Stimulated activated CD4-positive, alpha-beta T cell treated with anti-CD3 and anti-CD28 coated beads, Interleukin-4, amount 100 ng/mL, for 24 hours (primary cell): ENCODE measurements around the gene PODXL.
A peak's percentile ranks its signal among the peaks of the same experiment; 100 is the strongest.

Experiments used
- DNase-seq: peaks from one replicate; pipeline ENCODE4 v3.0.0-alpha.2; 2020

Gene PODXL

DNA sequence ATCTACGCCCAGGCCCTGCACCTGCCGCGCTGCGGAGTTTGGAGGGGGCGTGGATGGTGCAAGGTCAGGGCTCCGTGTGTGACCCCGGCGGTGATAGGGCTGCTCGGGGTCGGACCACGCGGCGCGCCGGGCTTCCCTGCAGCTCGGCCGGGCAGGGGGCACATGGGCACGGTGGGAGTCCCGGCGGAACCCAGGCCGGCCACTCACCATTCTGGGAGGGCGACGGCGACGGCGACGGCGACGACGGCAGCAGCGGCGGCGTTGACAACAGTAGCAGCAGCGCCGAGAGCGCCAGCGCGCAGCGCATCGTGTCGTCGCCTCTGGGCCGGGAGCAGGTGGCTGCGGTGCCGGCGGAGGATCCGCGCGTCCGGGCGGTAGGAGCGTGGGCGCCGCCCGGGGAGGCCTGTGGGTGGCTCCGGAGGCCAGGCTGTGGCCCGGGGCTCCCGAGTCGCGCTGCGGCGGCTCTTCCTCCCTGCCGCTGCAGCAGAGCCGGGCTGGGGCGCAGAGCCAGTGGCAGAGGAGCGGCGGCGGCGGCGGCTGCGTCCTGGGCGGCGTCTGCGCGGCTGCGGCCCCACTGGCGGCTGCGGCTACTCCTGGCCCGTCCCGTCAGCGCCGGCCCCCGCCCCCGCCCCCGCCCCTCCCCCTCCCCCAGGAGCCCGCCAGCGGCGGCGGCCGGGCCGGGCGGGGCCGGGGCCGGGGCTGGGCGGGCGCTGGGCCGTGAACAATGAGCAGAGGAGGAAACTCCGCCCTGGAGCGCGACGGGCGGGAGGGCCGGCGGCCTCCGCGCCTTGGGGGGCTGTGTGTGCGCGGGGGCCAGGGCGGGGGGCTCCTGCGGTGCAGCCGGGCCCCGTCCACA lies at the start of gene PODXL:
Gene PODXL (minus strand): TSS at position 576 of the 856 bp plus-strand sequence. CDS start 269 bp downstream, at position 307.
- peak; percentile 28 for DNase-seq

DNA sequence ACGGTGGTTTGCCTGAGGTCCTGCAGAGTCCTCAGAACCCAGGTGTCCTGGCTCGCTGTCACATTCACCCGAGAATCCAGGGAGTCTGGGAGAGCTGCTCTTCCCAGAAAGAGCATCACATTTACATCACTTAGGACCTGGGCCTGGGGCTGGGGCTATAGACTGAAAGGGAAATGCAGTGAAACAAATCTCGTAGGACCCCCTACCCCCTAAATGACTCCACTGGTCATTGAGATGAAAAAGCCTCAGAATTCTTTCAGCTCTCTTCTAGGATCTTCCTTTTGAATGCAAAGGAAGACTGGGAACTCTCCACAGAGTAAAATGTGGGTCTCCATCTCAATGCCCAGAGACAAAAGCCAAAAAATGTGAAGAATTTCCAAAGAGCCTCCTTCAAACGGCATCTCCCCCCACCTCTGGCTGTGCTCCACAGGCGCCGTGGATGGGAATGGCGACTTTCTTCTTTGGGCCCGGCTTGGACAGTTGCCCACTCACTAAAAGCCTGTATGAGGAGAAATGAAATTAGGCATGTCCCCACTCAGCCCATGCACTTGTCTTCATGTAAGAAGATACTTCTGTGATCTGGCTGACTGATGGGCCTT lies 49.0 kb upstream of the PODXL start:
- DNase-seq: no peak

DNA sequence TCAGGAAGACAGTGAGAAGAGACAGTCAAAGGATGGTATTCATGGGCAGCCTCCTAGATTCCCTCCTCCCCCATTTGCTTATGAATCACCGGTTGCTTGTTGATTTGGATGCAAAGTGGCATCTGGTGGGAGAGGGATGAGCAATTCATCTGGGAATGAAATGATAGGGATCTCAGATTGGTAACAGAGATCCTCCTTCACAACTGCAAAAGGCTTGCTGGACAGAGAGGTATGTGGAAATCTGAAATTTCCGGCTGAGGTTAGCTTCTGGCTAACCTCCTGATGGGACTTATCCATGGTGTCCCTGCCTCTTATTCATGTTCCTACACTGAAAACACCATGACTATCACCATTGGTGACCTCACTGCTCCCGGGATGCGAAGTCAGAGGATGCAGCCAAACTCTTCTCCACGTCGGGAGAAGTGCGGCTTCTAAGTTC lies 48.4 kb upstream of the PODXL start:
- DNase-seq: no peak

DNA sequence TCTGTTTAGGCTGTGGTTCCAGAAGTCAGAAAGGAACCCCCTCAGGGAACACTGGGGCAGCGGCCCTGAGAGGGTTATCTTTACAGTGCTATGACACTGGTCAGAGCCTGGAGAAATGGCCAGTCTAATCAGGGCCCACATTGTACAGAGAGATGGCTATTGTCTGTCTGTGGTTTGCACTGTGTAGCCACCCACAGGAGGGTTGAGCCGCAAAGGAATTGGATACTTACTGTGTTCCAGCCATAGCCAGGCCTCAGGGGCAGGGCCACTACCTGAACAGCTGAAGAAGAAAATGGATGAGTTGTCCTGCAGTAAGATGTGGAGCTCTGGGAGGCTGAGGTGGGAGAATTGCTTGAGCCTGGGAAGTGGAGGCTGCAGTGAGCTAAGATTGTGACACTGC lies 47.5 kb upstream of the PODXL start:
- DNase-seq: no peak

DNA sequence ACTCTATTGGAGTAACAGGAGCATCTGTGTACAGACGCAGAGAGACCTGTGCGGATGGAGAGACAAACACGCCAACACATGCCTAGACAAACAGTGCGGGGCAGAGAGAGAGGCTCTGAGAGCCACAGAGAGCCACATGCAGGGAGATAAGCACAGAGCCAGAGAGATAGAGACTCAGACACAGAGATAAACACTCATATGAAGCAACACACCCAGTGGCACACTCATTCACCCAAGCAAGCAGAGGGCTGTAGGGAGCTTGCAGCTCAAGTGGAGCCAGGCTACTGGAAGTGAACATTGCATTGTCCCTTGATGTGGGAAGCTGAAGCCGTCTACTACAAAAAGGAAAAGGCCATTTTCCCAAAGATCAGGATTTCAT lies 46.6 kb upstream of the PODXL start:
- DNase-seq: no peak

DNA sequence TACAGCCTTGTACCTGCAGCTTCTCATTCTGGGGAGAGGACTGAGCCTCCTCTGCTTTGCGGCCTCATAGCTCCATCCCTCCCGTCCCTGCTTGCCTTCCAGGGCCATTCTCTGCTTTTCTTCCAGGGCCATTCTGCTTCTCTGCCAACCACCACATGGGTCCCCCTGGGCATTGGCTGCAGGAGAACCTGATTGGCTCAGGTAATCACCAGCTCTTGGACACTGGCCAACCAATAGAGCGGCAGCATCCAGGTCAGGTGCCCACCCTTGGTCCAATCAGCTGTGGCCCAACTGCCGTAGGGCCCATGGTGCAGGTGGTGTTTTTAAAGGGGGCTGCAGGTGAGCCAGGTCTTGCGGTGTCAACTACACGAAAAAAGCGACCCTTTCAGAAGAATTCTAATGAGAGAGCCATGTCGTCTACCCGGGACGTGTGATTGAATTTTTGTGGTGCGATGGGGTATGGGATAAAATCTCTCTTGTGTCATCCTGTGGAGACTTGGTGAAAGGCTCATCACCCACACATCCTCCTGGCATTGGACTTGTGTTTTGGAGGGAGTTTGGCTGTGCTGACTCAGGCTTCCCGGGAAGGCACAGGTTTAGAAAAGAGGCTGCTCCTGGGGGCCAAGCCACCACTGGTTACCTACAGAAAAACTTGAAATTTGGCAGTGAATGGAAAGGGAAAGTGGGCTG lies 46.0 kb upstream of the PODXL start:
- no peak for DNase-seq

DNA sequence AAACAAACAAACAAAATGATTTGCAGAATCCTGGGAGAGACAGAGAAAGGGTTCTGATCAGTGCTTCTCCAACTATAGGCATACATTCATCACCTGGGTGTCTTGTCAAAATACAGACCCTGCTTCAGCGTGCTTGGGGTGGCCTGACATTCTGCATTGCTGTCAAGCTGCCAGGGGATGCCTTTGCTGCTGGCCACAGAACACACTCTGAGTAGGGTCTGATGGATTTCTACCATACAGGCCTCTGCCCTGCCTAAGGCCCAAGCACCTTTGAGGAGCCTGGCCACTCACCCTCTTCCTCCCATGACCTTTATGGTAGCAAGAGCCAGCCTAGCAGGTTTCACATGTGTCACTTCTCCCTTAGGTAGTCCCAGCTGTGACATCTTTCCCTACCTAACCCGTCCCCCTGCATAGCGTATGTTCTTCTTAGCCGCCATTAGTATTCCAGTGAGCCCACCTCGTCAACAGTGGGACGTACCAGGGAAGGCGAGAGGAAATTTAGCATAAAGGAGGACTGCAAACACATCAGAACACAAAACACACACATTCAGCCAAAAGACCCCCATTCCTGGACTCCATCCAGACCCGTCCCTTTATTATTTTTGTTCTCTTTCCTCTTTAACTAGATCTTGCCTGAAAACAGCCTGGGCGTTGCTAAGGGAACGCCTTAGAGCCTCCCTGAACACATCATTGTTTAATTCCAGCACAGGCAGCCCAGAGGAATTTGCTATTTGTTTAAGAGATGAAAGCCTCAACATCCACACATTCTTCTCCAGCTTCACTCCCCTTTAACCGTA lies 43.9 kb upstream of the PODXL start:
- DNase-seq: no peak

DNA sequence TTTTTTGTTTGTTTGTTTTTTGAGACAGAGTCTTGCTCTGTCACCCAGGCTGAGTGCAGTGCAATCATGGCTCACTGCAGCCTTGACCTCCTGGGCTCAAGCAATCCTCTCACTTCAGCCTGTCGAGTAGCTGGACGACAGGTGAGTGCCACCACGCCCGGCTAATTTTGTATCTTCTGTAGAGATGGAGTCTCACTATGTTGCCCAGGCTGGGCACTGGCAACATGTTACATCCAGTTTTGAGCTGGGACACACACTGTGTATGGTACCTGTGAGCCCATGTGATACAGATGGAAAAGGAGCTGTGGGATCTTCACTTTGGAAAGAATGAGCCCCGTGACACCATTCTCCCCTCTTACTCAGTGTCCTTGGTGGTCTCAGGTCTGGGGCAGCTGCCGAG lies 40.4 kb upstream of the PODXL start:
- no peak for DNase-seq

DNA sequence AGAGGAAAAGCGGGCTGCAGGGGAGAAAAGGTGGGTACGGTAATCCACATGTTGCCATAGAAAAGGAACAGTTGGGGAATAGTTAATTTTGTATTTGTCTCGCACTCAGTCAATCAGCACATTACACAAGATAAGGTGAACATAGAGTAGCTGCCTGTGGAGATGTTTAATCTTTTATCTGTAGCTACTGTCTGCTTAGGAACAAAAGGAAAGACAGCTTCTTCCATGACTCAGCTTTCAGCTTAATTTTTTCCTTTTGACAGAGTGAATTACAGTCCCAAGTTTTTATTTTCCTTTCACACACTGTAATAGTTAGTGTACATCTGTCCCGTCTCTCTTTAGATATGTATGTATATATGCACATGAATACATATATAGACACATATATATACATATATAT lies 39.3 kb upstream of the PODXL start:
- no peak for DNase-seq

DNA sequence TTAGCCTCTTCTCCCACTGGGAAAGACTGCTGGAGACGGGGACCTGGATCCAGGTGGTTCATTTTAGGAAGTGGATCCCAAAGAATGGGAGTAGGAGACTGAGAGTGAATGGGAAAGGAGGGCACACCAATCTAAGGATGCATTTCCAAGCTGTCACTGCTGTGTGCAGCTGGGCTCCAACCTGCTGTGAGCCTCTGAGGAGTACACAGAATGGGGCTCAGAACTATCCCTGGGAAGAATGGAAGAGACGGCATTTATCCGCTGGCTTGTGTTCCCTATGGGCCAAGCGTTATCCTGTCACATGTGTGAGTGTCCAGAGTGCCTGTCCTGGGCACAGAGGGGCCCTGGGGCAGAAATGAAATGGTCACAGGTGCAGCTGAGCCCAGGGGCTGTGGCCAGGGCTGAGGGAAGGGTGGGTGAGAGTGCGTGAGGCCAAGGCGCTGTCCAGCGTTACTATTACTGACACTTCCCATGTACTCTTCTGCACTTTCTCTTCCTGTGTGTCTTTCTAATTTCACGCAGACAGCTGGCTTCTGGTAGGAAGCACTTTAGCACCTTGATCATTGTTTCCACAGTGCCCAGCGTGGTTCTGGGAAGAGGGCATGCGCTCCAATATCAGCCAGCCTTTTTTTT lies 35.4 kb upstream of the PODXL start:
- DNase-seq: no peak

DNA sequence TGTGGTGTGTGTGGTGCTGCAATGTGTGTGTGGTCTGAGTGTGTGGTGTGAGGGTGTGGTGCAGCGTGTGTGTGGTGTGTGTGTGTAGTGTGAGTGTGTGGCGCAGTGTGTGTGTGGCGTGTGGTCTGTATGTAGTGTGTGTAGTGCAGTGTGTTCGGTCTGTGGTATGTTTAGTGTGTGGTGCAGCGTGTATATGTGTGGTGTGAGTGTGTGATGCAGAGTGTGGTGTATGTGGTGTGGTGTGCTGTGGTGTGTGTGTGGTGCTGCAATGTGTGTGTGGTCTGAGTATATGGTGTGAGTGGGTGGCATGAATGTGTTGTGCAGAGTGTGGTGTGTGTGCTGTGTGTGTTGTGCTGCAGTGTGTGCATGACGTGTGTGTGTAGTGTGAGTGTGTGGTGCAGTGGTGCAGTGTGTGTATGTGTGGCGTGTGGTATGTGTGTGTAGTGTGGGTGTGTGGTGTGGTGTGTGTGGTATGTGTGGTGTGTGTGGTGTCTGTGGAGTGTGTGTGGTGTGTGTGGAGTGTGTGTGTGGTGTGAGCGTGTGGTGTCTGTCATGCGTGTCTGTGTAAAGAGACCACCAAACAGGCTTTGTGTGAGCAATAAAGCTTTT lies 31.0 kb upstream of the PODXL start:
- no peak for DNase-seq

DNA sequence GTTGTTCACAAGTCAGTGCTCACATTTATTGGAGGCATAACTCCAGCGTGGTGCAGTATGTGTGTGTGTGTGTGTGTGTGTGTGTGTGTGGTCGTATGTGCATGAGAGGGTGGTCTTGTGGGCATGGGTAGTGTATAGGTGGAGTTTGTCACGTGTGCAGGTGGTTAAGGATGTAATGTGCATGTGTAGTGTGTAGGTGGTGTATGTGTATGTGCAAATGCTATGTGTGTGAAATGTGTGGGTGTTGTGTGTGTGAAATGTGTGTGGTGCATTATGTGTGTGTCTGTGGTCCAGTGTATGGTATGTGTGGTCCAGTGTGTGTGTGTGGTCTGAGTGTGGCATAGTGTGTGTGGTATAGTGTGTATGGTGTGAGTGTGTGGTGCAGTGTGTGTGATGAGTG lies 30.3 kb upstream of the PODXL start:
- DNase-seq: no peak

DNA sequence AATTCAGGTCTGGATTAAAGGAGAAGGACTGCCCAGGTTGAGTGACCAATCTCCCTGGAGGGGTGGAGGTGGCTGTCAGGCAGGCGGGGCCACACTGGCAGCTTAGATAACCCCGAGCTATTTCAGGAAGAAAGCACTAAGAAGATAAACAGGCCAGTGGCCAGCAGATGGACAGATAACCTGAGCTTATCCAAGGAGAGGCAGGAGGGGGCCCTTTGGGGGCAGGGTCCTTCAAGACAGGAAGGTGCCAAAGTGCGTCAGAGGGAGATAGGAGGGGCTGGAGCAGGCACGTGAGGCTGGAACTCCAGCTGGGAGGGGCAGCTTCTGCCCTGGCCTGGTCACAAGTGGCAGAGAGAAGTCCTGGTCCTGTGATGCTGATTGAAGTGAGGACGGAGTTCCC lies 29.8 kb upstream of the PODXL start:
- no peak for DNase-seq

DNA sequence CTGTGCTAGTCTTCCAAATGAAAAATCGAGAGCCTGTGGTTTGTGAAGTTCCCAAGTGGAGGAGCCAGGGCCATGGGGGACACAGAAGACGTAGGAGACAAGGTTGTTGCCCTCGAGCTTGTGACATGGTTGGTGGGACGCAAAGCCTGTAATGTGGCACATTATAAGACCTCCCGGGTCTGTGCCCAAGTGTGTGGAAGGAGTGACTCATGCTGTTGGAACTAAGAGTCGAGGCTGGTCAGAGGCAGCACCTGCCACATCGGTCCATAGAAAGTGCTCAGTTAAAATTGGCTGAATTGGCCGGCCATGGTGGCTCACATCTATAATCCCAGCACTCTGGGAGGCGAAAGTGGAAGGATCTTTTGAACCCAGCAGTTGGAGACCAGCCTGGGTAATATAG lies 27.0 kb upstream of the PODXL start:
- DNase-seq: no peak

DNA sequence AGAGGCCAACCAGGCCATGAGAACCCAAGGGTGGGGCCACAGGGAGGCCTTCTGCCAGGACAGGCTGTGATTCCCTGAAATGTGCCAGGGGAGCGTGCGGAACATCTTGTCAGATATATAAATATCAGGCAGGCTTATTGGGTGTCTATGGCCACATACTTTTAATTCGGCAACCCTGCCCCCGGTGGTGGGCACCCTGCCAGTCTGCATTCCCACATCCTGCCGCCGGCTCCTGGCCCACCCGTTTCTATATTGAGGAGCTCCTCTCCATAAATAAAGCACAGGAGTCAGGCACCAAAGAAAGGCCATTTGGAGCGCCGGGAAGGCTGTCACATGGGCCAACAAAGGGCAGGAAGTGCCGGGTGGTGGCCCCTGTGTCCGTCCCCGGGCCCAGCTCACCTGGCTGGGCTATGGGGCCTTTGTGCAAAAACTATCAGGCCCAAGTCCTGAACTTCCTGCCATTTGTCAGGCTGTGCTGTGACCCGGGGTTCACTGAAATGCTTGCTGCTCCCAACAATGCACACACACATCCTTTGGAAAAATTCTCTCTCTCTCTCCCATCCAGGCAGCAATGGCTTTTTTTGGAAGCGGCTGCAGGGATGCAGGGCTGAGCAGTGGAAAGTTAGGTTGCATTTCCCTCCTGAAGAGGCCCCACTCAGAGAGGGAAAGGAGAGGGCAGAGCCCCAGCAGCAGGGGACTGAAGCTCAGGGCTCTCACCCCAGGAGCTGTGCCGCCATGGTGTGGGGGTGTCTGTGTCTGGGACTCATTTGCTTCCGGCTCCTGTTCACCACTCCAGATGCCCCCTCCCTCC lies 25.0 kb upstream of the PODXL start:
- DNase-seq: no peak

DNA sequence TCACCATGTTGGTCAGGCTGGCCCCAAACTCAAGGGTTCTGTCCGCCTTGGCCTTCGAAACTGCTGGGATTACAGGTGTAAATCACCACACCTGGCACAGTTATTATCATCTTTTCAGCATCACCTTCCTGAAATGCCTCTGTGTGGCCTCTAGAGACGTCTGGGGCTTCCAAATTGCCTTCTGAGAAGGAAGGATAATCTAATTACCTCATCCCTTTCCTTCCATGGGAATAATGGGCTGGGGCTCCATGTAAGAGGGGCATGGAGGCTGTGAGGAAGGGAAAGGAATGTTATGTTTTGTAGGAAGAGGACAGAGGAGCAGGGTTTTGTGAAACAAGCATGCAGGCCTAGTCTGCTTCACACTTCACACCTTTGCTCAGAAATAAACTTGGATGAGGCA lies 22.2 kb upstream of the PODXL start:
- no peak for DNase-seq

DNA sequence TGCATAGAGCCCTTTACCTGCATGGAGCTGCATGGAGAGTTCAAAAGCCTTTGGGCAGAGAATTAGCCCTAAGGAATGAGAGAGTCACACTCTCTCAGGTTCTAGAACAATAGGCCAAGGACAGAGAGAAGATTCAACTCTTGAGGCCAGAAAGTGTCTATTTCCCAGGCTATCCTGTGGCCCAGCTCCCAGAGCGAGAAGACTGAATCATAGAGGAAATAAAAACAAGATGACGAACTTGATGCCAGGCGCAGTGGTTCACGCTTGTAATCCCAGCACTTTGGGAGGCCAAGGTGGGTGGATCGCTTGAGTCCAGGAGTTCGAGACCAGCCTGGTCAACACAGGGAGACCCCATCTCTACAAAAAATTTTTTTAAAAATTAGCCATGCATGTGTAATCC lies 18.3 kb upstream of the PODXL start:
- no peak for DNase-seq

DNA sequence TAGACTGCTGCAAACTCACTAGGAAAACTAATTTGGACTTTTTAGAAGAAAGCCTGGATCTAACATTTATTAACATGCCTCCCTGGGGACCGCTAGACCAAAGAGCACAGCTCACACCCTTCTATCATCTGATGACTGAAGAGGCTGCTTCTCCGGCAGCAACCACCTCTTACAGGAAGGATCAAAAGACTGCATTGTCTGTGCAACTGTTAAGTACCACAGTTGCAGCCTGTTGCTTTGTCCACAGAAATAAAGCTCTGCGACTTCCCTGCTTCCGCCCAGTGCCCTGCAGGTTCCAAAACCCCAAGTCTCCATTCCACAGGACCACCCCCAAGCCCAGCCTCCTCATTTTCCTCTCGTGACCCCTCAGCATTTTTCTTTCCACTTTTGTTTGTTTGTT lies 14.0 kb upstream of the PODXL start:
- DNase-seq: no peak

DNA sequence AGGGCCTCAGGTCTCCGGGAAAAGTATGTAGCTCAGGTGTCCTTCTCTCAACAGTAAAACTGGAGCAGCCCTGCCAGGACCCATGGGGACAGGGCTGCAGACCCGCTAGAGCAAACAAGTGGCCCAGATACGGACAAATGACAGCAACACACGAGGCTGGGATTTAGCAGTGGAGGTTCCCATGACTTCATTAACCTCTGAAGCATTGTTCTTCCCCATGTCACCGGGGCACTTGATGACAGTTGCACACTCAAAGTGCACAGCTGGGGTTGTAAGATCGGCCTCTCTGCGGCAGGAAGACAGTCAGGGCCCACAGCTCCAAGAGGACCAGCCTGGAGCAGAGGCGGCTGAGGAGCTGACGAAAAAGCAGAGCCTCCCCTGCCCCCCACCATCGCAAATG lies 12.5 kb upstream of the PODXL start:
- no peak for DNase-seq

DNA sequence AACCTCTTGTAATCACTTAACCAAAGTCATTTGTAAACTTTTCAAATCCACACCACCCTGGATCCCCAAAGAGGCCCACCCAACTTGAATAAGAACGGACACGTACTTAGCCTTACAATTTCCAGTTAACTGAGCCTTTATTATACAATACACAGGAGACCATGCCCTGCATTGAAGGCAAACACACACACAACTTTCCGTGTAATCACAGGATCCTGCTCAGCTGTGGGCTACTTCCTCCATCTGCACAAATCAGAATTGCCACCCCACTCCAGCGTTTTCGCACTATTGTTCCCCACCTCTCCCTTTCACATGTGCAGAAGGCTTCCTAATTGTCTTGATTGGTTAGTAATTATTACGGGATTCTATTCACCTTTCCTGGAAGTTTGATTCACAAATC lies 12.1 kb upstream of the PODXL start:
- no peak for DNase-seq

DNA sequence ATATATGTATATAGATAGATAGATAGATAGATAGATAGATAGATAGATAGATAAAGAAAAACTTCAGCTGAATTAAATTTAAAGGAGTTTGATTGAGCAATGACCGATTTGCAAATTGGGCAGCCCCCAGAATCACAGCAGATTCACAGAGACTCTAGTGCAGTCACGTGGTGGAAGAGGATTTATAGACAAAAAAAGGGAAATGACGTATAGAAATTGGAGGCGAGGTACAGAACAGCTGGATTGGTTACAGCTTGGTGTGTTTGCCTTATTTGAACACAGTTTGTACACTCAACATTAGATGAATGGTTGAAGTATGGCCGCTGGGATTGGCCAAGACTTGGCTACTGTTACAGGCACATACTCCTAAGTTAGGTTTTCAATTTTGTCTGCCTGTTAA lies 8.2 kb upstream of the PODXL start:
- no peak for DNase-seq
